Measurements from ENCODE around the gene SCGB2B2.
"Not testable (repeated sequence)": the region's sequence is repeated elsewhere in the genome, so short reads cannot be mapped to it uniquely, and the experiment has no call there.

DNA sequence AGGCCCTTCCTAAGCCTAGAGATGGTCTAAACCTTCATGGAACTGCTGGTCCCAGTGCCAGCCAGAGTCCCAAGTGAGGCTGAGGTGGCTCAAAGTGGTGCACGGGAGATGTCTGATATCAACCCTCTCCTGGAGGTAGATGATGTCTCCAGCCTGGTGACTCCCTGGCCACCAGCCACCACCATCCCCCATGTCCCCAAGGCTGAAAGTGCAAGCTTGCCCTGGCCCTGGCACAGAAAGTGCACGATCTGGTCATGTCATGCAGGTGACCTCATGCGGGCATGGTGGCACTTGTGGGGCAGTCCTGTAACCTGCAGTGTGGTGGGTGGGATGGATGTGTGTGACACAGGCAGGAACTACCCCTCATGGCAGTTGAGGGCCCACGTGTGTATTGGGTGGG, 11.7 kb downstream of the SCGB2B2 start:
- TF ChIP-seq, protein P1, sequence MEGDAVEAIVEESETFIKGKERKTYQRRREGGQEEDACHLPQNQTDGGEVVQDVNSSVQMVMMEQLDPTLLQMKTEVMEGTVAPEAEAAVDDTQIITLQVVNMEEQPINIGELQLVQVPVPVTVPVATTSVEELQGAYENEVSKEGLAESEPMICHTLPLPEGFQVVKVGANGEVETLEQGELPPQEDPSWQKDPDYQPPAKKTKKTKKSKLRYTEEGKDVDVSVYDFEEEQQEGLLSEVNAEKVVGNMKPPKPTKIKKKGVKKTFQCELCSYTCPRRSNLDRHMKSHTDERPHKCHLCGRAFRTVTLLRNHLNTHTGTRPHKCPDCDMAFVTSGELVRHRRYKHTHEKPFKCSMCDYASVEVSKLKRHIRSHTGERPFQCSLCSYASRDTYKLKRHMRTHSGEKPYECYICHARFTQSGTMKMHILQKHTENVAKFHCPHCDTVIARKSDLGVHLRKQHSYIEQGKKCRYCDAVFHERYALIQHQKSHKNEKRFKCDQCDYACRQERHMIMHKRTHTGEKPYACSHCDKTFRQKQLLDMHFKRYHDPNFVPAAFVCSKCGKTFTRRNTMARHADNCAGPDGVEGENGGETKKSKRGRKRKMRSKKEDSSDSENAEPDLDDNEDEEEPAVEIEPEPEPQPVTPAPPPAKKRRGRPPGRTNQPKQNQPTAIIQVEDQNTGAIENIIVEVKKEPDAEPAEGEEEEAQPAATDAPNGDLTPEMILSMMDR (optimal IDR thresholded peaks at IDR 0.05 in 1 of 3, IDR thresholded peaks at IDR 0.05 in 1 of 3, conservative IDR thresholded peaks at IDR 0.05 in 1 of 3; ENCODE audit: extremely low read depth in 1 of 3, insufficient read depth in 2 of 3, low read length in 3 of 3) = not testable (repeated sequence)
- TF ChIP-seq EZH2 (IDR thresholded peaks at IDR 0.05; ENCODE audit: low read length) = not testable (repeated sequence)

Data from keratinocyte (primary cell).